Measurements from ENCODE around the gene NANOS3.

The NANOS3 gene

GRCh38 chr19:13888281-13888680 is 11.3 kb downstream of the NANOS3 start:
- no peaks in the 10 kb centered on the region for H3K4me1 ChIP-seq (ENCODE audit: control insufficient read depth, low read depth, low read length)
- H3K4ac ChIP-seq (ENCODE audit: low read depth, low read length) = no peak overlapping the region
- no CpG with 5 or more reads among the region's 16 CpGs for WGBS (ENCODE audit: extremely low coverage, insufficient coverage, low lambda C conversion rate)
- no peak overlapping the region for H3K4me2 ChIP-seq (ENCODE audit: low read length)
- no peak for DNase-seq
- no peak overlapping the region for H2BK5ac ChIP-seq (ENCODE audit: low read length)
- no peak overlapping the region for H2BK15ac ChIP-seq (replicated peaks; ENCODE audit: low read depth)
- H3K36me3 ChIP-seq (ENCODE audit: control insufficient read depth, insufficient read depth, low read length) = no peaks in the 10 kb centered on the region
- H2AK5ac ChIP-seq (ENCODE audit: low read length) = no peak overlapping the region
- H3K9ac ChIP-seq (ENCODE audit: low read length) = no peak overlapping the region
- no peaks in the 10 kb centered on the region for H3K79me2 ChIP-seq (ENCODE audit: control insufficient read depth, insufficient read depth, low read length)
- H2BK120ac ChIP-seq (ENCODE audit: low read depth, low read length) = no peak overlapping the region
- no peak overlapping the region for H3K27ac ChIP-seq (ENCODE audit: low read depth, low read length)
- H3K56ac ChIP-seq (ENCODE audit: low read length) = peak overlapping the region; percentile 25
- no peak overlapping the region for H3K23ac ChIP-seq (ENCODE audit: low read length)
- no peaks in the 10 kb centered on the region for H3K79me1 ChIP-seq (ENCODE audit: low read length)
- no peak overlapping the region for H3K4me3 ChIP-seq (ENCODE audit: low read length)
- H3K27me3 ChIP-seq (ENCODE audit: insufficient read depth, low read length, poor library complexity) = no peaks in the 10 kb centered on the region
- no peak overlapping the region for H4K8ac ChIP-seq (ENCODE audit: low read depth, low read length)
- no peak overlapping the region for H4K5ac ChIP-seq (ENCODE audit: low read length)
- no peak overlapping the region for H3K18ac ChIP-seq (ENCODE audit: low read length)

- Histone ChIP-seq H3K9ac (ENCODE audit: low read length) (no peak overlapping the region), H3K23ac (ENCODE audit: low read length) (no peak overlapping the region), H3K27me3 (ENCODE audit: insufficient read depth, low read length, poor library complexity) (no peaks in the 10 kb centered on the region), H2BK5ac (ENCODE audit: low read length) (no peak overlapping the region), H2AK5ac (ENCODE audit: low read length) (no peak overlapping the region), H3K79me1 (ENCODE audit: low read length) (no peaks in the 10 kb centered on the region), H2BK120ac (ENCODE audit: low read depth, low read length) (no peak overlapping the region), H3K4me3 (ENCODE audit: low read length) (no peak overlapping the region), H4K8ac (ENCODE audit: low read depth, low read length) (no peak overlapping the region), H3K79me2 (ENCODE audit: control insufficient read depth, insufficient read depth, low read length) (no peaks in the 10 kb centered on the region), H3K18ac (ENCODE audit: low read length) (no peak overlapping the region), H3K4me2 (ENCODE audit: low read length) (no peak overlapping the region), H3K36me3 (ENCODE audit: control insufficient read depth, insufficient read depth, low read length) (no peaks in the 10 kb centered on the region), H3K4me1 (ENCODE audit: control insufficient read depth, low read depth, low read length) (no peaks in the 10 kb centered on the region), H4K5ac (ENCODE audit: low read length) (no peak overlapping the region), H3K27ac (ENCODE audit: low read depth, low read length) (no peak overlapping the region), H3K56ac (ENCODE audit: low read length) (no peak overlapping the region), H3K4ac (ENCODE audit: low read depth, low read length) (no peak overlapping the region), H2BK15ac (replicated peaks; ENCODE audit: low read depth) (no peak overlapping the region)
- WGBS (ENCODE audit: extremely low coverage, insufficient coverage, low lambda C conversion rate) = no CpG with 5 or more reads among the region's 13 CpGs
- no peak for DNase-seq
Observed at GRCh38 chr19:13890136-13890535, 13.2 kb downstream of the NANOS3 start.

DNA sequence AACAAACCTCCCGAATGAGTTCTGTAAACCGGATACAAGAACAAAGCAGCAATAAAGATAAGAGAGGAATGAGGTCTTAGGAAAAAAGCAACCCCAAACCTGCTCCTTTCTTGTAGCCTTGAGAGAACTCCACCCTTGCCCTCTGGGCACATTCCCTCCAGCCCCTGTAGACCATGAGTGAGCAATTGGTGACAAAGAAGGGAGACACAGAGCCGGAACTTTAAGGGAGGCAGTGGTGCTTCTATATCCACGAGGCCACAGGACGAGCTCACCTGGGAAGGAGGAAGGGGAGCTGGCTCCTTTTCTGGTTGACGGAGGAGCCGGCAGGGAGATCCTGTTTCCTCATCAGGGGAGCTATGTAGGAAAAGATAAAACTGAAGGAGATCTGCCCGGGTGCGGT is 15.9 kb downstream of the NANOS3 start:
- DNase-seq = peak; percentile 46
- Histone ChIP-seq H3K79me1 (ENCODE audit: low read length) (no peaks in the 10 kb centered on the region), H2BK5ac (ENCODE audit: low read length) (no peak overlapping the region), H4K8ac (ENCODE audit: low read depth, low read length) (no peak overlapping the region), H3K27ac (ENCODE audit: low read depth, low read length) (no peak overlapping the region), H3K9ac (ENCODE audit: low read length) (no peak overlapping the region), H4K5ac (ENCODE audit: low read length) (no peak overlapping the region), H3K27me3 (ENCODE audit: insufficient read depth, low read length, poor library complexity) (no peaks in the 10 kb centered on the region), H3K4me3 (ENCODE audit: low read length) (no peak overlapping the region), H2AK5ac (ENCODE audit: low read length) (no peak overlapping the region), H2BK120ac (ENCODE audit: low read depth, low read length) (no peak overlapping the region), H3K4me2 (ENCODE audit: low read length) (no peak overlapping the region), H3K4me1 (ENCODE audit: control insufficient read depth, low read depth, low read length) (no peaks in the 10 kb centered on the region), H2BK15ac (replicated peaks; ENCODE audit: low read depth) (no peak overlapping the region), H3K18ac (ENCODE audit: low read length) (no peak overlapping the region), H3K4ac (ENCODE audit: low read depth, low read length) (no peak overlapping the region), H3K56ac (ENCODE audit: low read length) (no peak overlapping the region), H3K23ac (ENCODE audit: low read length) (no peak overlapping the region), H3K36me3 (ENCODE audit: control insufficient read depth, insufficient read depth, low read length) (no peaks in the 10 kb centered on the region), H3K79me2 (ENCODE audit: control insufficient read depth, insufficient read depth, low read length) (no peaks in the 10 kb centered on the region)
- no CpG with 5 or more reads among the region's 9 CpGs for WGBS (ENCODE audit: extremely low coverage, insufficient coverage, low lambda C conversion rate)

GRCh38 chr19:13894552-13894951 is 17.6 kb downstream of the NANOS3 start:
- Histone ChIP-seq H2BK120ac (ENCODE audit: low read depth, low read length) (no peak overlapping the region), H3K4me1 (ENCODE audit: control insufficient read depth, low read depth, low read length) (no peaks in the 10 kb centered on the region), H3K27ac (ENCODE audit: low read depth, low read length) (no peak overlapping the region), H4K5ac (ENCODE audit: low read length) (no peak overlapping the region), H3K4me3 (ENCODE audit: low read length) (no peak overlapping the region), H3K4ac (ENCODE audit: low read depth, low read length) (no peak overlapping the region), H2BK5ac (ENCODE audit: low read length) (no peak overlapping the region), H2AK5ac (ENCODE audit: low read length) (no peak overlapping the region), H3K18ac (ENCODE audit: low read length) (no peak overlapping the region), H3K23ac (ENCODE audit: low read length) (no peak overlapping the region), H3K36me3 (ENCODE audit: control insufficient read depth, insufficient read depth, low read length) (no peaks in the 10 kb centered on the region), H3K56ac (ENCODE audit: low read length) (no peak overlapping the region), H3K79me2 (ENCODE audit: control insufficient read depth, insufficient read depth, low read length) (no peaks in the 10 kb centered on the region), H3K9ac (ENCODE audit: low read length) (no peak overlapping the region), H3K27me3 (ENCODE audit: insufficient read depth, low read length, poor library complexity) (no peaks in the 10 kb centered on the region), H4K8ac (ENCODE audit: low read depth, low read length) (no peak overlapping the region), H2BK15ac (replicated peaks; ENCODE audit: low read depth) (no peak overlapping the region), H3K4me2 (ENCODE audit: low read length) (no peak overlapping the region), H3K79me1 (ENCODE audit: low read length) (no peaks in the 10 kb centered on the region)
- no CpG with 5 or more reads among the region's 5 CpGs for WGBS (ENCODE audit: extremely low coverage, insufficient coverage, low lambda C conversion rate)
- DNase-seq = no peak

GRCh38 chr19:13896227-13896626 is 19.3 kb downstream of the NANOS3 start:
- Histone ChIP-seq H3K4me2 (ENCODE audit: low read length) (no peak overlapping the region), H4K5ac (ENCODE audit: low read length) (no peak overlapping the region), H3K4me3 (ENCODE audit: low read length) (no peak overlapping the region), H3K9ac (ENCODE audit: low read length) (no peak overlapping the region), H3K79me2 (ENCODE audit: control insufficient read depth, insufficient read depth, low read length) (no peaks in the 10 kb centered on the region), H3K27ac (ENCODE audit: low read depth, low read length) (no peak overlapping the region), H3K4ac (ENCODE audit: low read depth, low read length) (no peak overlapping the region), H4K8ac (ENCODE audit: low read depth, low read length) (no peak overlapping the region), H2BK120ac (ENCODE audit: low read depth, low read length) (no peak overlapping the region), H3K4me1 (ENCODE audit: control insufficient read depth, low read depth, low read length) (no peaks in the 10 kb centered on the region), H2BK5ac (ENCODE audit: low read length) (no peak overlapping the region), H3K79me1 (ENCODE audit: low read length) (no peaks in the 10 kb centered on the region), H2AK5ac (ENCODE audit: low read length) (no peak overlapping the region), H3K27me3 (ENCODE audit: insufficient read depth, low read length, poor library complexity) (no peaks in the 10 kb centered on the region), H3K56ac (ENCODE audit: low read length) (no peak overlapping the region), H3K23ac (ENCODE audit: low read length) (no peak overlapping the region), H3K36me3 (ENCODE audit: control insufficient read depth, insufficient read depth, low read length) (no peaks in the 10 kb centered on the region), H3K18ac (ENCODE audit: low read length) (no peak overlapping the region), H2BK15ac (replicated peaks; ENCODE audit: low read depth) (no peak overlapping the region)
- no CpG with 5 or more reads among the region's 2 CpGs for WGBS (ENCODE audit: extremely low coverage, insufficient coverage, low lambda C conversion rate)
- no peak for DNase-seq

DNA sequence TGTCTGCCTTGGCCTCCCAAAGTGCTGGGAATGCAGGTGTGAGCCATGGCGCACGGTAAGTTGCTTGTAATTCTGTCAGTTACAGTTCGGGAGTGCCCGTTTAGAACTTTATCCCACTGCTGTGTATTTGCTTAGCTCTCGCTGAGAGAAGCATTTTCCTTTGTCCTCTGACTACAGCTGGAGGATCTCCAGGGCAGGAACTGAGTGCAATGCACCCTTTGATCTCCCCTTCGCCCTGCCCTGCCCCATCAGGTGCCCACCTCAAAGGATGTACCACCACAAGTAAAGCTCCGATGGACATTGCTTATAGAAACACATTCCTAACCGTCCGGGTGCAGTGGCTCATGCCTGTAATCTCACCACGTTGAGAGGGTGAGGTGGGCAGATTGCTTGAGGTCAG is 22.5 kb downstream of the NANOS3 start:
- H3K56ac ChIP-seq (ENCODE audit: low read length) = no peak overlapping the region

More for the DNA sequence above, 22.5 kb downstream of the NANOS3 start:
- no peaks in the 10 kb centered on the region for H3K4me1 ChIP-seq (ENCODE audit: control insufficient read depth, low read depth, low read length)
- no peak overlapping the region for H3K9ac ChIP-seq (ENCODE audit: low read length)
- H3K4me2 ChIP-seq (ENCODE audit: low read length) = no peak overlapping the region
- H3K79me2 ChIP-seq (ENCODE audit: control insufficient read depth, insufficient read depth, low read length) = no peaks in the 10 kb centered on the region
- WGBS (ENCODE audit: extremely low coverage, insufficient coverage, low lambda C conversion rate) = no CpG with 5 or more reads among the region's 10 CpGs
- no peak overlapping the region for H3K23ac ChIP-seq (ENCODE audit: low read length)
- no peaks in the 10 kb centered on the region for H3K79me1 ChIP-seq (ENCODE audit: low read length)
- no peak overlapping the region for H4K5ac ChIP-seq (ENCODE audit: low read length)
- no peaks in the 10 kb centered on the region for H3K27me3 ChIP-seq (ENCODE audit: insufficient read depth, low read length, poor library complexity)
- H3K18ac ChIP-seq (ENCODE audit: low read length) = no peak overlapping the region
- no peaks in the 10 kb centered on the region for H3K36me3 ChIP-seq (ENCODE audit: control insufficient read depth, insufficient read depth, low read length)
- H2BK5ac ChIP-seq (ENCODE audit: low read length) = no peak overlapping the region
- H3K4ac ChIP-seq (ENCODE audit: low read depth, low read length) = no peak overlapping the region
- no peak overlapping the region for H3K4me3 ChIP-seq (ENCODE audit: low read length)
- no peak overlapping the region for H2AK5ac ChIP-seq (ENCODE audit: low read length)
- H3K27ac ChIP-seq (ENCODE audit: low read depth, low read length) = no peak overlapping the region
- no peak overlapping the region for H2BK15ac ChIP-seq (replicated peaks; ENCODE audit: low read depth)
- no peak overlapping the region for H4K8ac ChIP-seq (ENCODE audit: low read depth, low read length)
- H2BK120ac ChIP-seq (ENCODE audit: low read depth, low read length) = no peak overlapping the region
- DNase-seq = no peak
